Loucy (cell line): ENCODE results near the gene ASB9.

ENCODE experiments used
- H2AFZ ChIP-seq: fragments of 200-600 bp; sonication (generic); 2 replicates; pipeline ENCODE4 v1.6.0; 2016; ENCODE audit warnings: antibody characterized with exemption, mild to moderate bottlenecking, low read length, moderate library complexity
- H3F3A ChIP-seq: fragments of 200-600 bp; 2 replicates; pipeline ENCODE4 v1.6.0; 2016; ENCODE audit warnings: antibody characterized with exemption, low read depth, mild to moderate bottlenecking
- H3K27me3 ChIP-seq: fragments of 200-600 bp; sonication (generic); 2 replicates; pipeline ENCODE4 v1.6.1; 2014; ENCODE audit warnings: low read length, mild to moderate bottlenecking; ENCODE audit not compliant: insufficient read depth, poor library complexity, severe bottlenecking
- H3K36me3 ChIP-seq: fragments of 200-600 bp; sonication (generic); 2 replicates; pipeline ENCODE4 v1.6.1; 2016; ENCODE audit warnings: low read length; ENCODE audit not compliant: insufficient read depth
- H3K4me1 ChIP-seq: fragments of 200-600 bp; sonication (generic); 2 replicates; pipeline ENCODE4 v1.5.1; 2014; ENCODE audit warnings: low read length, mild to moderate bottlenecking; ENCODE audit not compliant: insufficient read depth, poor library complexity, severe bottlenecking
- H3K4me2 ChIP-seq: fragments of 200-600 bp; sonication (generic); 2 replicates; pipeline ENCODE4 v1.6.0; 2014; ENCODE audit warnings: antibody characterized with exemption, low read length, low read depth, mild to moderate bottlenecking; ENCODE audit not compliant: poor library complexity, severe bottlenecking
- H3K4me3 ChIP-seq: fragments of 200-600 bp; sonication (generic); 2 replicates; pipeline ENCODE4 v1.5.1; 2014; ENCODE audit warnings: low read length, mild to moderate bottlenecking, mixed read lengths; ENCODE audit not compliant: poor library complexity, severe bottlenecking
- H3K79me2 ChIP-seq: fragments of 200-600 bp; sonication (generic); 2 replicates; pipeline ENCODE4 v1.6.1; 2014; ENCODE audit warnings: low read length; ENCODE audit not compliant: insufficient read depth
- H3K9ac ChIP-seq: fragments of 200-600 bp; sonication (generic); 2 replicates; pipeline ENCODE4 v1.6.0; 2014; ENCODE audit warnings: mild to moderate bottlenecking, low read depth, low read length, moderate library complexity; ENCODE audit not compliant: poor library complexity, severe bottlenecking
- H3K9me2 ChIP-seq: fragments of 200-600 bp; sonication (generic); replicated peaks from 2 replicates; pipeline ENCODE4 v1.6.1; 2016; ENCODE audit warnings: low read depth, low read length, mixed read lengths
- H3K9me3 ChIP-seq: fragments of 200-600 bp; sonication (generic); 2 replicates; pipeline ENCODE4 v1.6.1; 2014; ENCODE audit warnings: mild to moderate bottlenecking, antibody characterized with exemption, low read length, low read depth; ENCODE audit not compliant: insufficient read depth
- H4K20me1 ChIP-seq: fragments of 200-600 bp; sonication (generic); 2 replicates; pipeline ENCODE4 v1.6.0; 2014; ENCODE audit warnings: antibody characterized with exemption, low read length, mild to moderate bottlenecking; ENCODE audit not compliant: insufficient read depth, poor library complexity, severe bottlenecking
- EZH2phosphoT487 ChIP-seq: fragments of 200-600 bp; IDR thresholded peaks from 2 replicates; pipeline ENCODE4 v1.6.1; 2018; ENCODE audit warnings: antibody characterized with exemption, mild to moderate bottlenecking, moderate library complexity, borderline replicate concordance
- TF ChIP-seq, protein P1 (sequence below): fragments of 200-600 bp; sonication (generic); conservative IDR thresholded peaks from 2 replicates; pipeline ENCODE4 v1.5.1; 2014; ENCODE audit warnings: mild to moderate bottlenecking, antibody characterized with exemption, low read length

The ASB9 gene

GRCh38 chrX:15217161-15217560 is 52.7 kb downstream of the ASB9 start:
- Histone ChIP-seq H3K4me3 (no peak overlapping the region), H3K9me2 (no peaks in the 10 kb centered on the region), H3K4me1 (no peaks in the 10 kb centered on the region), H2AFZ (no peak overlapping the region), H3K36me3 (no peaks in the 10 kb centered on the region), H3K27me3 (no peaks in the 10 kb centered on the region), H3K4me2 (no peak overlapping the region), H3K9me3 (no peaks in the 10 kb centered on the region), H4K20me1 (no peaks in the 10 kb centered on the region), H3K79me2 (no peaks in the 10 kb centered on the region), H3K9ac (no peak overlapping the region), H3F3A (no peaks in the 10 kb centered on the region)
- TF ChIP-seq, protein P1, sequence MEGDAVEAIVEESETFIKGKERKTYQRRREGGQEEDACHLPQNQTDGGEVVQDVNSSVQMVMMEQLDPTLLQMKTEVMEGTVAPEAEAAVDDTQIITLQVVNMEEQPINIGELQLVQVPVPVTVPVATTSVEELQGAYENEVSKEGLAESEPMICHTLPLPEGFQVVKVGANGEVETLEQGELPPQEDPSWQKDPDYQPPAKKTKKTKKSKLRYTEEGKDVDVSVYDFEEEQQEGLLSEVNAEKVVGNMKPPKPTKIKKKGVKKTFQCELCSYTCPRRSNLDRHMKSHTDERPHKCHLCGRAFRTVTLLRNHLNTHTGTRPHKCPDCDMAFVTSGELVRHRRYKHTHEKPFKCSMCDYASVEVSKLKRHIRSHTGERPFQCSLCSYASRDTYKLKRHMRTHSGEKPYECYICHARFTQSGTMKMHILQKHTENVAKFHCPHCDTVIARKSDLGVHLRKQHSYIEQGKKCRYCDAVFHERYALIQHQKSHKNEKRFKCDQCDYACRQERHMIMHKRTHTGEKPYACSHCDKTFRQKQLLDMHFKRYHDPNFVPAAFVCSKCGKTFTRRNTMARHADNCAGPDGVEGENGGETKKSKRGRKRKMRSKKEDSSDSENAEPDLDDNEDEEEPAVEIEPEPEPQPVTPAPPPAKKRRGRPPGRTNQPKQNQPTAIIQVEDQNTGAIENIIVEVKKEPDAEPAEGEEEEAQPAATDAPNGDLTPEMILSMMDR: no peak
- no peak for TF ChIP-seq EZH2phosphoT487

DNA sequence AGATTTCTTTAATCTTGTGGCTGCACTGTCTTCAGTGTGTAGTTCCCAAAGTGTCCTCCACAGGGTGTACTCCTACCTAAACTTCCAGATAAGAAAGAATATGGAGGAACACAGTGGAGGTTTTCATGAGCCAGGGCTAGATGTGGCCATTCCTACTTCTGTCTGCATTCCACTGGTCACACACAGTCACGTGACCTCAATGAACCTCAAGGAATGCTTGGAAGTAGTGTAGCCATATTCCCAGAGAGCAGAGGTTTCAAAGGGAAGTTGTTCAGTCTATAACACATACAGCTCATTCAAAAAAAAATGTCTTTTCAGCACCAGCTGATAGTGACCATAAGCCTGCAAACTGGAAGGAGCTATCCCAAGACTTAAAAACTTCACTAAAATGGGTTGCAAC is 53.6 kb downstream of the ASB9 start:
- no peaks in the 10 kb centered on the region for H3F3A ChIP-seq
- no peaks in the 10 kb centered on the region for H3K9me3 ChIP-seq
- no peaks in the 10 kb centered on the region for H3K4me1 ChIP-seq
- H2AFZ ChIP-seq: no peak overlapping the region
- H4K20me1 ChIP-seq: no peaks in the 10 kb centered on the region
- no peaks in the 10 kb centered on the region for H3K36me3 ChIP-seq
- H3K4me2 ChIP-seq: no peak overlapping the region
- no peak overlapping the region for H3K9ac ChIP-seq
- TF ChIP-seq EZH2phosphoT487: no peak
- TF ChIP-seq, protein P1: no peak
- H3K9me2 ChIP-seq: no peaks in the 10 kb centered on the region
- H3K4me3 ChIP-seq: no peak overlapping the region
- no peaks in the 10 kb centered on the region for H3K27me3 ChIP-seq
- H3K79me2 ChIP-seq: no peaks in the 10 kb centered on the region

DNA sequence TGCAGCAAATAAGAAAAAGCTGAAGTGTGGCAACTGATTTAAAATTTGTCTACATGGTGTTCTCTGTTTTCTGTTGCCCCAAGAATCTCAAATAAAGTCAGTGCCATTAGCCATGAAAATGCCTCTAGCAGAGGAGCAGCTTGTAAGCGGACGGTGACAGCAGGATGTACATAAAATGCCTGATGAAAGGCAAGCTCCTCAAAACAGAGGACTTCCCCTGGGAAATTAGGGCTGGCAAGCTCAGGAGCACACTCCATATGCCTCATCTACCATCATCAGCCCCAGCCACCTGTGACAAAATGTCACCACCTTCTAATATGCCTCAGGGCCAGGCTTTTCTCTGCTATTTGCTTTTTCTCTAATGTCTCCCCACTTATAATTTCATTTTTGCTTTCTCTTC is 54.5 kb downstream of the ASB9 start:
- no peak for TF ChIP-seq EZH2phosphoT487
- TF ChIP-seq, protein P1: no peak
- H4K20me1 ChIP-seq: no peaks in the 10 kb centered on the region
- no peaks in the 10 kb centered on the region for H3K9me2 ChIP-seq
- no peak overlapping the region for H3K4me2 ChIP-seq
- H3K36me3 ChIP-seq: no peaks in the 10 kb centered on the region
- no peaks in the 10 kb centered on the region for H3K9me3 ChIP-seq
- no peaks in the 10 kb centered on the region for H3K79me2 ChIP-seq
- no peak overlapping the region for H2AFZ ChIP-seq
- no peaks in the 10 kb centered on the region for H3K27me3 ChIP-seq
- no peaks in the 10 kb centered on the region for H3K4me1 ChIP-seq
- H3F3A ChIP-seq: no peaks in the 10 kb centered on the region
- H3K4me3 ChIP-seq: no peak overlapping the region
- H3K9ac ChIP-seq: no peak overlapping the region
